Mesendoderm (in vitro differentiated cells): Measurements from ENCODE around the gene CFAP46.
A peak's percentile ranks its signal among the peaks of the same experiment; 100 is the strongest.
"Not testable (repeated sequence)": the region's sequence is repeated elsewhere in the genome, so short reads cannot be mapped to it uniquely, and the experiment has no call there.

Experiments used
- DNase-seq: peaks from one replicate; pipeline ENCODE4 v3.0.0; 2013
- H2AK5ac ChIP-seq: 2 replicates; pipeline ENCODE4 v1.6.1; 2013; ENCODE audit warnings: low read length, inconsistent platforms
- H2BK120ac ChIP-seq: 2 replicates; pipeline ENCODE4 v1.6.1; 2013; ENCODE audit warnings: low read depth, mild to moderate bottlenecking, low read length, moderate library complexity, mixed read lengths
- H2BK15ac ChIP-seq: replicated peaks from 2 replicates; pipeline ENCODE4 v1.6.1; 2013; ENCODE audit warnings: low read depth, mild to moderate bottlenecking, moderate library complexity
- H2BK5ac ChIP-seq: 2 replicates; pipeline ENCODE4 v1.6.1; 2013; ENCODE audit warnings: low read length, inconsistent platforms
- H3K18ac ChIP-seq: 2 replicates; pipeline ENCODE4 v1.6.1; 2013; ENCODE audit warnings: mild to moderate bottlenecking, low read length, mixed read lengths
- H3K23ac ChIP-seq: one replicate; pipeline ENCODE4 v1.6.1; 2013; ENCODE audit warnings: low read length
- H3K27ac ChIP-seq: 2 replicates; pipeline ENCODE4 v1.5.1; 2013; ENCODE audit warnings: low read depth, mild to moderate bottlenecking, inconsistent platforms, low read length, moderate library complexity
- H3K27me3 ChIP-seq: 2 replicates; pipeline ENCODE4 v1.6.1; 2013; ENCODE audit warnings: low read length, control low read depth, mild to moderate bottlenecking, inconsistent platforms; ENCODE audit not compliant: insufficient read depth, poor library complexity
- H3K36me3 ChIP-seq: 2 replicates; pipeline ENCODE4 v1.6.1; 2013; ENCODE audit warnings: low read length, inconsistent platforms; ENCODE audit not compliant: control insufficient read depth, insufficient read depth
- H3K4ac ChIP-seq: one replicate; pipeline ENCODE4 v1.6.1; 2013; ENCODE audit warnings: low read depth, mild to moderate bottlenecking, low read length, moderate library complexity
- H3K4me1 ChIP-seq: 2 replicates; pipeline ENCODE4 v1.6.1; 2013; ENCODE audit warnings: low read depth, low read length, inconsistent platforms; ENCODE audit not compliant: control insufficient read depth
- H3K4me2 ChIP-seq: 2 replicates; pipeline ENCODE4 v1.6.1; 2013; ENCODE audit warnings: low read length
- H3K4me3 ChIP-seq: 2 replicates; pipeline ENCODE4 v1.5.1; 2013; ENCODE audit warnings: mild to moderate bottlenecking, low read length
- H3K56ac ChIP-seq: one replicate; pipeline ENCODE4 v1.6.1; 2013; ENCODE audit warnings: low read length
- H3K79me1 ChIP-seq: 2 replicates; pipeline ENCODE4 v1.6.1; 2013; ENCODE audit warnings: low read length, inconsistent platforms
- H3K79me2 ChIP-seq: 2 replicates; pipeline ENCODE4 v1.6.1; 2013; ENCODE audit warnings: mild to moderate bottlenecking, low read length; ENCODE audit not compliant: control insufficient read depth, insufficient read depth
- H3K9ac ChIP-seq: 2 replicates; pipeline ENCODE4 v1.6.1; 2013; ENCODE audit warnings: low read length, inconsistent platforms
- H4K5ac ChIP-seq: one replicate; pipeline ENCODE4 v1.6.1; 2013; ENCODE audit warnings: low read length
- H4K8ac ChIP-seq: one replicate; pipeline ENCODE4 v1.6.1; 2013; ENCODE audit warnings: low read depth, mild to moderate bottlenecking, control low read depth, low read length, moderate library complexity
- WGBS: extraction: QIAGEN DNeasy Blood & Tissue Kit; methylation state at CpG from one replicate; pipeline ENCODE4 v1.1.7; 2013; ENCODE audit warnings: low lambda C conversion rate, missing lambda C conversion rate; ENCODE audit not compliant: insufficient coverage; ENCODE audit errors: extremely low coverage; 5-methylcytosine and 5-hydroxymethylcytosine counted together

CFAP46 gene

GRCh38 chr10:132826524-132827422, 115.6 kb downstream of the CFAP46 start:
- Histone ChIP-seq H3K79me1 (no peaks in the 10 kb centered on the region), H2AK5ac (no peak overlapping the region), H2BK5ac (no peak overlapping the region), H3K23ac (no peak overlapping the region), H3K18ac (no peak overlapping the region), H3K4me3 (no peak overlapping the region), H3K4me2 (no peak overlapping the region), H3K36me3 (no peaks in the 10 kb centered on the region), H2BK15ac (no peak overlapping the region), H4K5ac (no peak overlapping the region), H3K9ac (no peak overlapping the region), H3K27me3 (no peaks in the 10 kb centered on the region), H2BK120ac (no peak overlapping the region), H3K56ac (no peak overlapping the region), H3K79me2 (no peaks in the 10 kb centered on the region), H3K27ac (no peak overlapping the region), H3K4ac (no peak overlapping the region), H3K4me1 (no peaks in the 10 kb centered on the region), H4K8ac (no peak overlapping the region)
- no CpG with 5 or more reads among the region's 36 CpGs for WGBS
- no peak for DNase-seq

GRCh38 chr10:132825783-132826523, 116.4 kb downstream of the CFAP46 start:
- H3K36me3 ChIP-seq = not testable (repeated sequence)

GRCh38 chr10:132820056-132820455, 122.3 kb downstream of the CFAP46 start:
- H2AK5ac ChIP-seq = no peak overlapping the region
- H3K18ac ChIP-seq = no peak overlapping the region
- H3K79me2 ChIP-seq = no peaks in the 10 kb centered on the region
- no peak overlapping the region for H3K56ac ChIP-seq
- no peaks in the 10 kb centered on the region for H3K27me3 ChIP-seq
- no peak for DNase-seq
- H4K5ac ChIP-seq = no peak overlapping the region
- H3K4me1 ChIP-seq = no peaks in the 10 kb centered on the region
- H3K79me1 ChIP-seq = no peaks in the 10 kb centered on the region
- H2BK5ac ChIP-seq = no peak overlapping the region
- H3K23ac ChIP-seq = no peak overlapping the region
- no peak overlapping the region for H2BK120ac ChIP-seq
- H3K36me3 ChIP-seq = no peaks in the 10 kb centered on the region
- H3K4me2 ChIP-seq = no peak overlapping the region
- no peak overlapping the region for H3K4ac ChIP-seq
- no peak overlapping the region for H3K4me3 ChIP-seq
- no peak overlapping the region for H3K27ac ChIP-seq
- no peak overlapping the region for H3K9ac ChIP-seq
- H4K8ac ChIP-seq = no peak overlapping the region
- no CpG with 5 or more reads among the region's 13 CpGs for WGBS
- no peak overlapping the region for H2BK15ac ChIP-seq

More at GRCh38 chr10:132825783-132826523, 116.4 kb downstream of the CFAP46 start:
- not testable (repeated sequence) for H2BK5ac ChIP-seq, H3K56ac ChIP-seq, H3K27ac ChIP-seq, H3K9ac ChIP-seq, H4K5ac ChIP-seq, H2BK120ac ChIP-seq, H3K79me1 ChIP-seq, H3K4me2 ChIP-seq, H3K4me1 ChIP-seq, H2AK5ac ChIP-seq, H4K8ac ChIP-seq, H3K79me2 ChIP-seq, H3K27me3 ChIP-seq, H3K4ac ChIP-seq, H3K23ac ChIP-seq, H3K18ac ChIP-seq, H3K4me3 ChIP-seq, H2BK15ac ChIP-seq
- no CpG with 5 or more reads among the region's 34 CpGs for WGBS
- DNase-seq = peak; percentile 21

- H2BK120ac ChIP-seq = no peak overlapping the region
- no peak for DNase-seq
- H3K36me3 ChIP-seq = no peaks in the 10 kb centered on the region
- H3K79me2 ChIP-seq = no peaks in the 10 kb centered on the region
- H3K56ac ChIP-seq = no peak overlapping the region
- H3K4ac ChIP-seq = no peak overlapping the region
- no peak overlapping the region for H3K23ac ChIP-seq
- no peak overlapping the region for H3K27ac ChIP-seq
- H3K27me3 ChIP-seq = no peaks in the 10 kb centered on the region
- no peak overlapping the region for H4K8ac ChIP-seq
- no peak overlapping the region for H4K5ac ChIP-seq
- H2BK15ac ChIP-seq = no peak overlapping the region
- H3K9ac ChIP-seq = no peak overlapping the region
- H3K4me2 ChIP-seq = no peak overlapping the region
- no peak overlapping the region for H2AK5ac ChIP-seq
- no peaks in the 10 kb centered on the region for H3K79me1 ChIP-seq
- no peak overlapping the region for H3K4me3 ChIP-seq
- no peak overlapping the region for H2BK5ac ChIP-seq
- WGBS = no CpG with 5 or more reads among the region's 29 CpGs
- H3K18ac ChIP-seq = no peak overlapping the region
- no peaks in the 10 kb centered on the region for H3K4me1 ChIP-seq
Measured at GRCh38 chr10:132817701-132818211, 124.6 kb downstream of the CFAP46 start.

- no peak overlapping the region for H2BK5ac ChIP-seq
- no peak overlapping the region for H3K23ac ChIP-seq
- no peak overlapping the region for H2BK15ac ChIP-seq
- no peaks in the 10 kb centered on the region for H3K27me3 ChIP-seq
- no peaks in the 10 kb centered on the region for H3K36me3 ChIP-seq
- no peak overlapping the region for H2BK120ac ChIP-seq
- H3K4me1 ChIP-seq = no peaks in the 10 kb centered on the region
- no peak overlapping the region for H2AK5ac ChIP-seq
- H3K4me2 ChIP-seq = no peak overlapping the region
- no CpG with 5 or more reads among the region's 12 CpGs for WGBS
- no peak overlapping the region for H3K9ac ChIP-seq
- no peaks in the 10 kb centered on the region for H3K79me1 ChIP-seq
- no peak overlapping the region for H3K18ac ChIP-seq
- H3K56ac ChIP-seq = no peak overlapping the region
- H3K79me2 ChIP-seq = no peaks in the 10 kb centered on the region
- no peak overlapping the region for H4K8ac ChIP-seq
- H4K5ac ChIP-seq = no peak overlapping the region
- H3K27ac ChIP-seq = no peak overlapping the region
- no peak overlapping the region for H3K4ac ChIP-seq
- DNase-seq = no peak
- H3K4me3 ChIP-seq = no peak overlapping the region
Measured at GRCh38 chr10:132816718-132817117, 125.7 kb downstream of the CFAP46 start.
